Stimulated activated CD4-positive, alpha-beta T cell treated with anti-CD3 and anti-CD28 coated beads, Interleukin-2, amount 100 ng/mL, for 48 hours (primary cell): ENCODE data around the gene NPL.

Source experiments
- DNase-seq, 2 donors: peaks; one replicate each; pipeline ENCODE4 v3.0.0-alpha.2; 2020

The NPL gene

GRCh38 chr1:182789138-182790076 lies at the start of gene NPL:
NPL (plus strand) TSS chr1:182789773; CDS start chr1:182794372, 4,599 bp downstream.
- DNase-seq = peak; percentile 75 to 79

- no peak for DNase-seq
Observed at GRCh38 chr1:182740120-182740519, 49.5 kb upstream of the NPL start.

- DNase-seq = no peak
Observed at GRCh38 chr1:182742780-182743179, 46.8 kb upstream of the NPL start.

GRCh38 chr1:182752077-182752988 lies 37.2 kb upstream of the NPL start:
- DNase-seq = no peak

GRCh38 chr1:182754087-182754486 lies 35.5 kb upstream of the NPL start:
- no peak for DNase-seq

- no peak for DNase-seq
Observed at GRCh38 chr1:182754543-182755314, 34.8 kb upstream of the NPL start.

- DNase-seq = no peak
Observed at GRCh38 chr1:182755632-182756031, 33.9 kb upstream of the NPL start.

GRCh38 chr1:182756423-182756822 lies 33.1 kb upstream of the NPL start:
- DNase-seq = no peak

- DNase-seq = no peak
Observed at GRCh38 chr1:182761396-182762395, 27.9 kb upstream of the NPL start.

- DNase-seq = no peak
Observed at GRCh38 chr1:182762536-182762935, 27.0 kb upstream of the NPL start.

- DNase-seq = no peak
Observed at GRCh38 chr1:182764029-182764727, 25.4 kb upstream of the NPL start.

- DNase-seq = no peak
Observed at GRCh38 chr1:182765391-182765790, 24.2 kb upstream of the NPL start.

- DNase-seq = no peak
Observed at GRCh38 chr1:182766050-182766449, 23.5 kb upstream of the NPL start.

- DNase-seq = no peak
Observed at GRCh38 chr1:182766881-182767645, 22.5 kb upstream of the NPL start.

- no peak for DNase-seq
Observed at GRCh38 chr1:182768963-182769362, 20.6 kb upstream of the NPL start.

GRCh38 chr1:182770232-182770631 lies 19.3 kb upstream of the NPL start:
- DNase-seq = no peak

GRCh38 chr1:182771187-182771984 lies 18.2 kb upstream of the NPL start:
- DNase-seq = no peak

GRCh38 chr1:182777386-182777785 lies 12.2 kb upstream of the NPL start:
- DNase-seq = no peak

- no peak for DNase-seq
Observed at GRCh38 chr1:182778862-182779261, 10.7 kb upstream of the NPL start.
